ENCODE data around the gene FIBP. TPM values are rescaled to one million over a fixed set of nuclear protein-coding genes. Genes with fewer than 3 reads are reported as not detected.

FIBP gene
- total RNA-seq, 1 donor = 129 TPM

DNA sequence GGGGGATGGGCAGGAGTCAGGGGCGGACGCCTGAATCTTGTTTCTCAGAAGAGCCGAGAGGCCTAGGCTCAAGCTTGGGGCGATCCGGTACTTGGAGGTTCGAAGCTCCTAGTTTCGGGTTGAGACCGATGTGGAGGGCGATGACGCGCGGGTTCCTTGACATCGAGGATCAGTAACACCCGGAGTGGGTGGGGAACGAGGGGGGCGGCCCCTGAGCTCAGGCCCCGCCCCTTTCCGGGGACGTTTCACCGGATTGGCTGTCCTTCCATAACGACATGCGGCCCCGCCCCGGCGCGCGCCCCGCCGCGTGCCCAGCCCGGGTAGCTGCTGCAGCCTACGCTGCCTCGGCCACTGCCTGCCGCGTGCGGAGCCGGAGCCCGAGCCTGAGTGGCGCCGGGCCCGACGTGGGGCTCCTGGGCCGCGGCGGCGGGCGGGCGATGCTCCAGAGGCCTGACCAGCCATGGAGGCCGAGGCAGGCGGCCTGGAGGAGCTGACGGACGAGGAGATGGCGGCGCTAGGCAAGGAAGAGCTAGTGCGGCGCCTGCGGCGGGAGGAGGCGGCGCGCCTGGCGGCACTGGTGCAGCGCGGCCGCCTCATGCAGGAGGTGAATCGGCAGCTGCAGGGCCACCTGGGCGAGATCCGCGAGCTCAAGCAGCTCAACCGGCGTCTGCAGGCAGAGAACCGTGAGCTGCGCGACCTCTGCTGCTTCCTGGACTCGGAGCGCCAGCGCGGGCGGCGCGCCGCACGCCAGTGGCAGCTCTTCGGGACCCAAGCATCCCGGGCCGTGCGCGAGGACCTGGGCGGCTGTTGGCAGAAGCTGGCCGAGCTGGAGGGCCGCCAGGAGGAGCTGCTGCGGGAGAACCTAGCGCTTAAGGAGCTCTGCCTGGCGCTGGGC, 2.3 kb upstream of the FIBP start, which contains the start of gene CCDC85B:
Gene CCDC85B (plus strand): TSS at position 350 of the 895 bp plus-strand sequence. CDS start 111 bp downstream, at position 461.
- no peaks in the 10 kb centered on the region for H3K27me3 ChIP-seq (ENCODE audit: insufficient read depth, low read length)
- peak within 1 kb of the TSS; percentile 100 for H3K4me2 ChIP-seq (ENCODE audit: insufficient read depth, low read length)
- H3K4me1 ChIP-seq (ENCODE audit: insufficient read depth, low read length) = peaks cover 68% of the 10 kb centered on the region
- H2AFZ ChIP-seq (ENCODE audit: low read length) = no peak within 1 kb of the TSS
- H3K9me3 ChIP-seq (ENCODE audit: low read depth, low read length) = no peaks in the 10 kb centered on the region
- peaks cover 65% of the 10 kb centered on the region for H3K79me2 ChIP-seq (ENCODE audit: insufficient read depth, low read length)
- TF ChIP-seq, protein P1, sequence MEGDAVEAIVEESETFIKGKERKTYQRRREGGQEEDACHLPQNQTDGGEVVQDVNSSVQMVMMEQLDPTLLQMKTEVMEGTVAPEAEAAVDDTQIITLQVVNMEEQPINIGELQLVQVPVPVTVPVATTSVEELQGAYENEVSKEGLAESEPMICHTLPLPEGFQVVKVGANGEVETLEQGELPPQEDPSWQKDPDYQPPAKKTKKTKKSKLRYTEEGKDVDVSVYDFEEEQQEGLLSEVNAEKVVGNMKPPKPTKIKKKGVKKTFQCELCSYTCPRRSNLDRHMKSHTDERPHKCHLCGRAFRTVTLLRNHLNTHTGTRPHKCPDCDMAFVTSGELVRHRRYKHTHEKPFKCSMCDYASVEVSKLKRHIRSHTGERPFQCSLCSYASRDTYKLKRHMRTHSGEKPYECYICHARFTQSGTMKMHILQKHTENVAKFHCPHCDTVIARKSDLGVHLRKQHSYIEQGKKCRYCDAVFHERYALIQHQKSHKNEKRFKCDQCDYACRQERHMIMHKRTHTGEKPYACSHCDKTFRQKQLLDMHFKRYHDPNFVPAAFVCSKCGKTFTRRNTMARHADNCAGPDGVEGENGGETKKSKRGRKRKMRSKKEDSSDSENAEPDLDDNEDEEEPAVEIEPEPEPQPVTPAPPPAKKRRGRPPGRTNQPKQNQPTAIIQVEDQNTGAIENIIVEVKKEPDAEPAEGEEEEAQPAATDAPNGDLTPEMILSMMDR (IDR thresholded peaks at IDR 0.05; ENCODE audit: extremely low read depth, low read depth, low read length) = no peak
- peak within 1 kb of the TSS; percentile 98 for H3K27ac ChIP-seq (ENCODE audit: low read depth, low read length)
- H3K36me3 ChIP-seq (ENCODE audit: insufficient read depth, low read length) = peaks cover 46% of the 10 kb centered on the region
- peaks cover 44% of the 10 kb centered on the region for H4K20me1 ChIP-seq (ENCODE audit: insufficient read depth, low read length)
- DNase-seq (ENCODE audit: insufficient read length, low spot score, missing footprints) = peak; percentile 99
- H3K4me3 ChIP-seq (ENCODE audit: insufficient read depth, low read length) = peak within 1 kb of the TSS; percentile 95

DNA sequence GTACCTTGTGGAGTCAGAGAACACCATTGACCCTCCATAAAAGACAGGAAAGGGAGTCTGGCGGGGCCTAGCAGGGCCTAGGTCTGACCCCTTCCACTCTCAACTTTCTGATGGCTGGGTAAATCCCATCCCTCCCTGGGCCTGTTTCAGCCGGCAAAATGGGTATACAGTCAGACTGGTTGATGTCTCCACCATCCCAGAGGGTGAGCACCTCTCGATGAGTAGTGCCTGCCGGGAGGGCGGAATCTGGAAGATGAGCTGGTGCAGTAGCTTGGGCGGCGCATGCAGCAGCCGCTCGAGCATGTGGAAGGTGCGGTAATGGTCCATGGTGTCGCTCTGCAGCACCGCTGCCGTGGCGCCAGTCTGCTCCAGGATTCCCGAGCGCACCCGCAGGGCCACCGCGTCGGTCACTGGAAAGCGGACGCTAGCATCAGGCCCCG, 528 bp downstream of the FIBP start:
- peaks cover 43% of the 10 kb centered on the region for H3K4me1 ChIP-seq (ENCODE audit: insufficient read depth, low read length)
- H3K36me3 ChIP-seq (ENCODE audit: insufficient read depth, low read length) = peaks cover 51% of the 10 kb centered on the region
- no peaks in the 10 kb centered on the region for H3K9me3 ChIP-seq (ENCODE audit: low read depth, low read length)
- DNase-seq (ENCODE audit: insufficient read length, low spot score, missing footprints) = no peak
- H3K4me2 ChIP-seq (ENCODE audit: insufficient read depth, low read length) = peak overlapping the region; percentile 100
- peaks cover 58% of the 10 kb centered on the region for H3K79me2 ChIP-seq (ENCODE audit: insufficient read depth, low read length)
- peak overlapping the region; percentile 81 for H3K27ac ChIP-seq (ENCODE audit: low read depth, low read length)
- H3K27me3 ChIP-seq (ENCODE audit: insufficient read depth, low read length) = no peaks in the 10 kb centered on the region
- H2AFZ ChIP-seq (ENCODE audit: low read length) = peak overlapping the region; percentile 88
- TF ChIP-seq, protein P1 (IDR thresholded peaks at IDR 0.05; ENCODE audit: extremely low read depth, low read depth, low read length) = no peak
- H4K20me1 ChIP-seq (ENCODE audit: insufficient read depth, low read length) = peaks cover 41% of the 10 kb centered on the region
- H3K4me3 ChIP-seq (ENCODE audit: insufficient read depth, low read length) = peak overlapping the region; percentile 95

DNA sequence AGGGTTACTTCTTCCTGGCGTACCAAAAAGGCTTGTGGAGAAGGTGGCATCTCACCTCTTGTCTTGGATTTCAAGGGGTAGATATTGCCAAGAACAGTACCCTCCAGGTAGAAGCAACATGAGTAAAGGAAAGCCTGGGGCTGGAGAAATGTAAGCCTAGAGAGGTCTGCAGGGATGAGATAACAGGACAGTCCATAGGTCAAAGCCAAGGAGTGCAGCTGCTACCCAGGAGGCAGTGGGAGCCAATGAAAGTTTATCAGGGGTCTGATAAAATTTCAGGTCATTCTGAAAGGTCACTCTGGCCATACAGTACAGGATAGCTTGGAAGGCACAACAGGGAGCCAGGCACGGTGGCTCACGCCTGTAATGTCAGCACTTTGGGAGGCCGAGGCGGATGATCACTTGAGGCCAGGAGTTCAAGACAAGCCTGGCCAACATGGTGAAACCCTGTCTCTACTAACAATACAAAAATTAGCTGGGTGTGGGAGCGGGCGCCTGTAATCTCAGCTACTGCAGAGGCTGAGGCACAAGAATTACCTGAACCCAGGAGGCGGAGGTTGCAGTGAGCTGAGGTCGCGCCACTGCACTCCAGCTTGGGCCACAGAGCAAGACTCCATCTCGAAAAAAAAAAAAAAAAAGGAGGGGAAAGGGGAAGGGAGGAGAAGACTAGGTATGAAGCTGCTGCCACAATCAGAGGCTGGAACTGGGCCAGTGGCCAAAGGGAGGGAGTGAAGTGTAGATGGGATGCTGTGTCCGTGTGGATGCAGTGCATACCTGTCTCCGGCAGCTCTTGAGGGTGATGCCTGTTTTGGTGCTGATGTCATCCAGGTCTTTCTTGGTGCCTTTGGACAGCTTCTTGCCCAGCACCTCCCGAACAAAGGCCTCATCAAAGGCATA, 1.2 kb downstream of the FIBP start:
- Histone ChIP-seq H3K27me3 (ENCODE audit: insufficient read depth, low read length) (no peaks in the 10 kb centered on the region), H3K4me2 (ENCODE audit: insufficient read depth, low read length) (peak overlapping the region; percentile 100), H4K20me1 (ENCODE audit: insufficient read depth, low read length) (peaks cover 35% of the 10 kb centered on the region), H3K4me3 (ENCODE audit: insufficient read depth, low read length) (peak overlapping the region; percentile 95), H3K27ac (ENCODE audit: low read depth, low read length) (peak overlapping the region; percentile 81), H3K79me2 (ENCODE audit: insufficient read depth, low read length) (peaks cover 52% of the 10 kb centered on the region), H2AFZ (ENCODE audit: low read length) (no peak overlapping the region), H3K9me3 (ENCODE audit: low read depth, low read length) (no peaks in the 10 kb centered on the region), H3K4me1 (ENCODE audit: insufficient read depth, low read length) (peaks cover 37% of the 10 kb centered on the region), H3K36me3 (ENCODE audit: insufficient read depth, low read length) (peaks cover 51% of the 10 kb centered on the region)
- TF ChIP-seq, protein P1 (IDR thresholded peaks at IDR 0.05; ENCODE audit: extremely low read depth, low read depth, low read length) = no peak
- peak; percentile 56 for DNase-seq (ENCODE audit: insufficient read length, low spot score, missing footprints)
